ENCODE measurements around the gene CGNL1.

The CGNL1 gene

GRCh38 chr15:57445872-57446271, 69.6 kb downstream of the CGNL1 start:
- no peak for TF ChIP-seq CTCF (conservative IDR thresholded peaks at IDR 0.05; ENCODE audit: low read depth, low read length)
- DNase-seq (ENCODE audit: low read depth): peak; percentile 53

GRCh38 chr15:57446393-57446792, 70.1 kb downstream of the CGNL1 start:
- DNase-seq (ENCODE audit: low read depth): no peak
- H3K4me3 ChIP-seq (ENCODE audit: low read depth, low read length): no peak overlapping the region
- TF ChIP-seq CTCF (conservative IDR thresholded peaks at IDR 0.05; ENCODE audit: low read depth, low read length): no peak

More at GRCh38 chr15:57445872-57446271, 69.6 kb downstream of the CGNL1 start:
- no peak overlapping the region for H3K4me3 ChIP-seq (ENCODE audit: low read depth, low read length)

GRCh38 chr15:57451555-57451954, 75.2 kb downstream of the CGNL1 start:
- no peak for TF ChIP-seq CTCF (conservative IDR thresholded peaks at IDR 0.05; ENCODE audit: low read depth, low read length)
- no peak overlapping the region for H3K4me3 ChIP-seq (ENCODE audit: low read depth, low read length)
- DNase-seq (ENCODE audit: low read depth): no peak

GRCh38 chr15:57452090-57452754, 75.9 kb downstream of the CGNL1 start:
- no peak for TF ChIP-seq CTCF (conservative IDR thresholded peaks at IDR 0.05; ENCODE audit: low read depth, low read length)
- no peak overlapping the region for H3K4me3 ChIP-seq (ENCODE audit: low read depth, low read length)
- no peak for DNase-seq (ENCODE audit: low read depth)

- H3K4me3 ChIP-seq (ENCODE audit: low read depth, low read length): no peak overlapping the region
- TF ChIP-seq CTCF (conservative IDR thresholded peaks at IDR 0.05; ENCODE audit: low read depth, low read length): no peak
- DNase-seq (ENCODE audit: low read depth): no peak
Observed at GRCh38 chr15:57455929-57456328, 79.6 kb downstream of the CGNL1 start.

GRCh38 chr15:57456559-57456958, 80.3 kb downstream of the CGNL1 start:
- DNase-seq (ENCODE audit: low read depth): no peak
- H3K4me3 ChIP-seq (ENCODE audit: low read depth, low read length): no peak overlapping the region
- no peak for TF ChIP-seq CTCF (conservative IDR thresholded peaks at IDR 0.05; ENCODE audit: low read depth, low read length)

GRCh38 chr15:57457726-57458125, 81.4 kb downstream of the CGNL1 start:
- H3K4me3 ChIP-seq (ENCODE audit: low read depth, low read length): no peak overlapping the region
- DNase-seq (ENCODE audit: low read depth): peak; percentile 30
- TF ChIP-seq CTCF (conservative IDR thresholded peaks at IDR 0.05; ENCODE audit: low read depth, low read length): no peak
